Fibroblast of lung (primary cell): ENCODE measurements around the gene ERICH4. TPM values are rescaled to one million over a fixed set of nuclear protein-coding genes. Genes with fewer than 3 reads are reported as not detected.
"Not testable (repeated sequence)": the region's sequence is repeated elsewhere in the genome, so short reads cannot be mapped to it uniquely, and the experiment has no call there.

ENCODE experiments used
- DNase-seq, 2 donors: peaks; one replicate each; pipeline versions ENCODE4 v3.0.0 to v3.0.0-alpha.2; 2010; ENCODE audit warnings: low read depth in 2 of 2
- H2AFZ ChIP-seq: 2 replicates; pipeline ENCODE4 v1.5.1; 2012; ENCODE audit warnings: low read length, control low read depth, inconsistent platforms
- H3K27ac ChIP-seq: 2 replicates; pipeline ENCODE4 v1.5.1; 2011; ENCODE audit warnings: low read length, control low read depth; ENCODE audit not compliant: insufficient read depth
- H3K27me3 ChIP-seq: 2 replicates; pipeline ENCODE4 v1.5.1; 2011; ENCODE audit warnings: mild to moderate bottlenecking, low read length; ENCODE audit not compliant: control insufficient read depth, insufficient read depth
- H3K36me3 ChIP-seq: 2 replicates; pipeline ENCODE4 v1.5.1; 2011; ENCODE audit warnings: low read length; ENCODE audit not compliant: control insufficient read depth, insufficient read depth
- H3K4me1 ChIP-seq: 2 replicates; pipeline ENCODE4 v1.5.1; 2011; ENCODE audit warnings: low read length; ENCODE audit not compliant: control insufficient read depth, insufficient read depth; ENCODE audit errors: extremely low read depth
- H3K4me2 ChIP-seq: 2 replicates; pipeline ENCODE4 v1.5.1; 2011; ENCODE audit warnings: low read length, control low read depth; ENCODE audit not compliant: insufficient read depth; ENCODE audit errors: extremely low read depth
- H3K4me3 ChIP-seq, 4 experiments: fragments of 200-600 bp in 1 of 4; sonication (generic) in 1 of 4; replicated peaks in 1 of 4; 2 replicates each; pipeline ENCODE4 v1.5.1; 2011 to 2016; ENCODE audit warnings: low read length in 4 of 4, low read depth in 3 of 4, mild to moderate bottlenecking in 3 of 4, control low read depth in 2 of 4, inconsistent platforms in 1 of 4, mixed read lengths in 1 of 4; ENCODE audit not compliant: insufficient read depth in 1 of 4; ENCODE audit errors: control extremely low read depth in 1 of 4
- H3K79me2 ChIP-seq: 2 replicates; pipeline ENCODE4 v1.5.1; 2012; ENCODE audit warnings: mild to moderate bottlenecking, low read length, inconsistent platforms; ENCODE audit not compliant: control insufficient read depth, insufficient read depth
- H3K9ac ChIP-seq: 2 replicates; pipeline ENCODE4 v1.5.1; 2011; ENCODE audit warnings: mild to moderate bottlenecking, low read length, control low read depth; ENCODE audit not compliant: insufficient read depth
- H3K9me3 ChIP-seq: 2 replicates; pipeline ENCODE4 v1.5.1; 2012; ENCODE audit warnings: low read depth, low read length; ENCODE audit not compliant: control insufficient read depth, insufficient read depth
- H4K20me1 ChIP-seq: 2 replicates; pipeline ENCODE4 v1.5.1; 2011; ENCODE audit warnings: low read length; ENCODE audit not compliant: control insufficient read depth, insufficient read depth; ENCODE audit errors: extremely low read depth
- EZH2 ChIP-seq: IDR thresholded peaks from 2 replicates; pipeline ENCODE4 v1.5.1; 2012; ENCODE audit warnings: low read length, control low read depth, mild to moderate bottlenecking; ENCODE audit errors: missing control alignments
- polyA plus RNA-seq, 2 donors: library from polyadenylated mRNA; depleted of rRNA in 1 of 2; stranded (reverse) in 1 of 2; unstranded in 1 of 2; fragments of >200 nt; gene quantifications; 2 replicates each; pipeline ENCODE4 v1.2.1, GENCODE V29; 2011 to 2012; ENCODE audit warnings: missing spikeins in 1 of 2
- total RNA-seq: library from RNA; depleted of rRNA; stranded (reverse); fragments of >200 nt; gene quantifications from 2 replicates; pipeline ENCODE4 v1.2.1, GENCODE V29; 2014
- TF ChIP-seq, protein P1 (sequence below), 2 donors: IDR thresholded peaks in 1 of 2; conservative IDR thresholded peaks in 1 of 2; 1 replicate in 1 of 2; 2 replicates in 1 of 2; pipeline ENCODE4 v1.5.1; 2011 to 2012; ENCODE audit warnings: low read length in 2 of 2, control low read depth in 1 of 2, inconsistent platforms in 1 of 2, low read depth in 1 of 2, mild to moderate bottlenecking in 1 of 2

ERICH4 gene
- total and polyA plus RNA-seq, 2 donors (not counting 1 experiment from before 2014, with no cell fraction given), result not detected

- no peaks in the 10 kb centered on the region for H4K20me1 ChIP-seq
- H3K36me3 ChIP-seq, result no peaks in the 10 kb centered on the region
- no peak for TF ChIP-seq EZH2
- TF ChIP-seq, protein P1, sequence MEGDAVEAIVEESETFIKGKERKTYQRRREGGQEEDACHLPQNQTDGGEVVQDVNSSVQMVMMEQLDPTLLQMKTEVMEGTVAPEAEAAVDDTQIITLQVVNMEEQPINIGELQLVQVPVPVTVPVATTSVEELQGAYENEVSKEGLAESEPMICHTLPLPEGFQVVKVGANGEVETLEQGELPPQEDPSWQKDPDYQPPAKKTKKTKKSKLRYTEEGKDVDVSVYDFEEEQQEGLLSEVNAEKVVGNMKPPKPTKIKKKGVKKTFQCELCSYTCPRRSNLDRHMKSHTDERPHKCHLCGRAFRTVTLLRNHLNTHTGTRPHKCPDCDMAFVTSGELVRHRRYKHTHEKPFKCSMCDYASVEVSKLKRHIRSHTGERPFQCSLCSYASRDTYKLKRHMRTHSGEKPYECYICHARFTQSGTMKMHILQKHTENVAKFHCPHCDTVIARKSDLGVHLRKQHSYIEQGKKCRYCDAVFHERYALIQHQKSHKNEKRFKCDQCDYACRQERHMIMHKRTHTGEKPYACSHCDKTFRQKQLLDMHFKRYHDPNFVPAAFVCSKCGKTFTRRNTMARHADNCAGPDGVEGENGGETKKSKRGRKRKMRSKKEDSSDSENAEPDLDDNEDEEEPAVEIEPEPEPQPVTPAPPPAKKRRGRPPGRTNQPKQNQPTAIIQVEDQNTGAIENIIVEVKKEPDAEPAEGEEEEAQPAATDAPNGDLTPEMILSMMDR (conservative IDR thresholded peaks at IDR 0.05 in 1 of 2, IDR thresholded peaks at IDR 0.05 in 1 of 2; ENCODE audit: low read depth in 1 of 2, low read length in 2 of 2), result no peak
- H3K9ac ChIP-seq, result no peak overlapping the region
- H3K4me1 ChIP-seq, result no peaks in the 10 kb centered on the region
- no peak overlapping the region for H3K4me2 ChIP-seq
- DNase-seq, result peak in 1 of 2 donors; percentile 44
- H3K27ac ChIP-seq, result no peak overlapping the region
- H2AFZ ChIP-seq, result no peak overlapping the region
- H3K27me3 ChIP-seq, result no peaks in the 10 kb centered on the region
- H3K9me3 ChIP-seq, result no peaks in the 10 kb centered on the region
- H3K79me2 ChIP-seq, result no peaks in the 10 kb centered on the region
- no peak overlapping the region for H3K4me3 ChIP-seq
Measured at GRCh38 chr19:41407271-41407670, 35.7 kb upstream of the ERICH4 start.

- Histone ChIP-seq H3K9ac (no peak overlapping the region), H3K27ac (no peak overlapping the region)
Measured at GRCh38 chr19:41408256-41408655, 34.7 kb upstream of the ERICH4 start.

DNA sequence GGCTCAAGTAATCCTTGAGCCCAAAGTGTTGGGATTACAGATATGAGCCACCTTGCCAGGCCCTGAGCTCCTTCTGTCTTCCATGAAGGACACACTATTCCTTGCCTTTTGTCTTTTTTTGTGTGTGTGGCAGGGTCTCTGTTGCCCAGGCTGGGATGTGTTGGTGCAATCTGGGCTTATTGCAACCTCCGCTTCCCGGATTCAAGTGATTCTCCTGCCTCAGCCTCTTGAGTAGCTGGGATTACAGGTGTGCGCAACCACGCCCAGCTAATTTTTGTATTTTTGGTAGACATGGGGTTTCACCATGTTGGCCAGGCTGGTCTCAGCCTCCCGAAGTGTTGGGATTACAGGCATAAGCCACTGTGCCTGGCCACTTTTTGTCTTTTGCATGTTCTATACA is 34.1 kb upstream of the ERICH4 start:
- H2AFZ ChIP-seq, H3K4me3 ChIP-seq, H3K79me2 ChIP-seq, H4K20me1 ChIP-seq, H3K4me1 ChIP-seq, H3K9ac ChIP-seq, H3K4me2 ChIP-seq, H3K36me3 ChIP-seq, H3K9me3 ChIP-seq, H3K27ac ChIP-seq, H3K27me3 ChIP-seq, DNase-seq: not testable (repeated sequence)

More at GRCh38 chr19:41408256-41408655, 34.7 kb upstream of the ERICH4 start:
- no peaks in the 10 kb centered on the region for H3K9me3 ChIP-seq
- no peaks in the 10 kb centered on the region for H4K20me1 ChIP-seq
- H3K36me3 ChIP-seq, result no peaks in the 10 kb centered on the region
- no peaks in the 10 kb centered on the region for H3K79me2 ChIP-seq
- no peak overlapping the region for H2AFZ ChIP-seq
- H3K4me2 ChIP-seq, result no peak overlapping the region
- no peak for DNase-seq
- no peaks in the 10 kb centered on the region for H3K27me3 ChIP-seq
- H3K4me1 ChIP-seq, result no peaks in the 10 kb centered on the region
- TF ChIP-seq EZH2, result no peak
- TF ChIP-seq, protein P1 (conservative IDR thresholded peaks at IDR 0.05 in 1 of 2, IDR thresholded peaks at IDR 0.05 in 1 of 2; ENCODE audit: low read depth in 1 of 2, low read length in 2 of 2), result no peak
- no peak overlapping the region for H3K4me3 ChIP-seq
